Ishikawa (cell line): Measurements from ENCODE around the gene PDE2A.

ENCODE experiments used
- CEBPB ChIP-seq: IDR thresholded peaks from 2 replicates; pipeline ENCODE4 v1.6.1; 2012
- CREB1 ChIP-seq: IDR thresholded peaks from 2 replicates; pipeline ENCODE4 v1.6.1; 2012; ENCODE audit warnings: low read depth
- EGR1 ChIP-seq: IDR thresholded peaks from 2 replicates; pipeline ENCODE4 v1.6.1; 2012
- EP300 ChIP-seq: IDR thresholded peaks from 2 replicates; pipeline ENCODE4 v1.6.1; 2012; ENCODE audit warnings: borderline replicate concordance
- FOXM1 ChIP-seq: IDR thresholded peaks from 2 replicates; pipeline ENCODE4 v1.6.1; 2012; ENCODE audit warnings: low read depth, borderline replicate concordance
- NFIC ChIP-seq: IDR thresholded peaks from 2 replicates; pipeline ENCODE4 v1.6.1; 2012
- RAD21 ChIP-seq: IDR thresholded peaks from 2 replicates; pipeline ENCODE4 v1.6.1; 2012; ENCODE audit warnings: low read depth
- REST ChIP-seq: IDR thresholded peaks from 2 replicates; pipeline ENCODE4 v1.6.1; 2012; ENCODE audit warnings: low read depth, mild to moderate bottlenecking
- TAF1 ChIP-seq: IDR thresholded peaks from 2 replicates; pipeline ENCODE4 v1.6.1; 2012; ENCODE audit warnings: low read depth, mild to moderate bottlenecking
- TCF12 ChIP-seq: IDR thresholded peaks from 2 replicates; pipeline ENCODE4 v1.6.1; 2012; ENCODE audit warnings: low read depth
- TEAD4 ChIP-seq: IDR thresholded peaks from 2 replicates; pipeline ENCODE4 v1.6.1; 2012
- ZBTB7A ChIP-seq: IDR thresholded peaks from 2 replicates; pipeline ENCODE4 v1.6.1; 2012; ENCODE audit warnings: low read depth
- TF ChIP-seq, protein P1 (sequence below): IDR thresholded peaks from 2 replicates; pipeline ENCODE4 v1.6.1; 2012
- TF ChIP-seq, protein P2 (sequence below): IDR thresholded peaks from 2 replicates; pipeline ENCODE4 v1.6.1; 2012

PDE2A gene

DNA sequence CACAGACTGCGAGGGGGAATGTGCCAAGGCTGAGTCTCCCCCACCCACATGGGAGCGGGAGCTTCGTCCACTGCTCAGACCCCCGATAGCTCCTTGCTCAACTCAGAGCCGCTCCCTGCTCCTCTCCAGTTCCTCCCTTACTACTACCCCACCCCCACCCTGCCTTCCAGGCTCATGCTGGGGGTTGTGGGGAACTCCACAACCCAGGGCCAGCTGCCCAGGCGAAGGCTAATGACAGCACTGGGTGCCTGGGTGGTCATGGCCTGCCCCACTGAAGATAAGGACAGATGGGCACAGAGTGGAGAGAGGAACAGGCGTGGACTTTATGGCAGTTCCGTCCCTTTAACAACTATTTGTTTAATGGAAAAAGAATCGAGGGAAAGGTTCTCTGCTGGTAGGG lies 73.7 kb downstream of the PDE2A start:
- TF ChIP-seq EGR1 (no peak), FOXM1 (no peak), CEBPB (no peak), RAD21 (no peak)
- TF ChIP-seq, protein P1, sequence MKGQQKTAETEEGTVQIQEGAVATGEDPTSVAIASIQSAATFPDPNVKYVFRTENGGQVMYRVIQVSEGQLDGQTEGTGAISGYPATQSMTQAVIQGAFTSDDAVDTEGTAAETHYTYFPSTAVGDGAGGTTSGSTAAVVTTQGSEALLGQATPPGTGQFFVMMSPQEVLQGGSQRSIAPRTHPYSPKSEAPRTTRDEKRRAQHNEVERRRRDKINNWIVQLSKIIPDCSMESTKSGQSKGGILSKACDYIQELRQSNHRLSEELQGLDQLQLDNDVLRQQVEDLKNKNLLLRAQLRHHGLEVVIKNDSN = no peak

DNA sequence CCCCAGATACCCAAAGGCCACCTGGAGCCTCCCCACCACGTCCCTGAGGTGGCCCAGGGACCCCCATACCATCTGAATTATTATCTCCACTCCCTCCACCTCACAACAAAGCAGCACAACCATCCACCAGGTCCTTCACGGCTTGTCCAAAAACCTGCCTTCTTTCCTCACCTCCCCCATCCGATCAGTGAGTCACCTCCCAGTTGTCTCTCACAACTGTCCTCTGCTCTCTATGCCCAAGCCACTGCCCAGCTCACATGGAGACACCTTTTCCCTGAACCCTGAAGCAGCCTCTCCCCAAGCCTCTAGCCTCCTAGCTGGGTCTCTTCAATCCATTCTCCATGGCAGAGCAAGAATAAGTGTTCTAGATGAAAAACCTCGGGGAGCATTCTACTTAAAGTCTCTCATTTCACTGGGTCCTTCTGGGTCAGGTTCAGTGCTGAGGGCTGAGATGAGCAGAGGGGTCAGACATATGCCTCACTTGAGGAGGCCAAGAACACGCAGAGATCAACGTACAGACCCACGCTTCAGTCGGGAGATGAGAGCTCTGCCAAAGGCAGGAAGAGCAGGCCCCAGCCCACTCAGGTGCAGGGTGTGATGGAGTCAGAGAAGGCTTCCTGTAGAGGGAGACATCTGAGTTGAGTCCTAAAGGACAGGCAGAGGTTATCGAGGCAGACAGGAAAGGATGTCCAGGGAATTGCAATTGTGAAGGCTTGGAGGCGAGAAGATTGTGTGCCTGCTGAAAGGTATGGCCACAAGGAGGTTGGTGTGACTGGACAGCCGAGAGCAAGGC lies 74.7 kb downstream of the PDE2A start:
- TF ChIP-seq, protein P1 = no peak
- TF ChIP-seq TEAD4 (no peak), TCF12 (no peak), ZBTB7A (no peak), EP300 (no peak), CREB1 (no peak), EGR1 (no peak), FOXM1 (no peak), TAF1 (no peak), REST (no peak), RAD21 (no peak), CEBPB (no peak)
- TF ChIP-seq, protein P2, sequence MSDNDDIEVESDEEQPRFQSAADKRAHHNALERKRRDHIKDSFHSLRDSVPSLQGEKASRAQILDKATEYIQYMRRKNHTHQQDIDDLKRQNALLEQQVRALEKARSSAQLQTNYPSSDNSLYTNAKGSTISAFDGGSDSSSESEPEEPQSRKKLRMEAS = no peak

DNA sequence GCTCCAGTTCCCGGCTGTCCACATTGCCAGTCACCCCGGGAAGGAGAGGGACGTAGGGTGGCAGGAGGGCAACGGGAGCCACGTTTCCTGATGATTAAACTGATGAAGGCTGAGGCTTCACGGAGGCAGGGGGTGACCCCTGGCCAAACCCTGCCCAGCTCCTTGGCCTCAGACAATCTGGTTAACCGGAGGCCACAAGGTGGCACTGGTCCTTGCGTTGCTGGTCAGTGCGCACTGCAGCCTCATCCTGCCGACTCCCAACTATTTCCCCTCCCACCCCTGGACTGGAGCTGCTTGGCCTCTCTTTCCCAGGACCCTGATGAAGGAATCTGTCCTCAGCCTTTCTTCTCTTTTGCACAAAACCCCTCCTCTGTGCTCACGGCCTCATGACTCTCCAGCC lies 75.3 kb downstream of the PDE2A start:
- TF ChIP-seq RAD21 = peak; percentile 51
- no peak for TF ChIP-seq FOXM1

- TF ChIP-seq ZBTB7A (no peak), NFIC (no peak), CREB1 (no peak), REST (no peak)
- TF ChIP-seq, protein P1 = no peak
- TF ChIP-seq, protein P2 = no peak
Measured at GRCh38 chr11:72598466-72598865, 75.8 kb downstream of the PDE2A start.

DNA sequence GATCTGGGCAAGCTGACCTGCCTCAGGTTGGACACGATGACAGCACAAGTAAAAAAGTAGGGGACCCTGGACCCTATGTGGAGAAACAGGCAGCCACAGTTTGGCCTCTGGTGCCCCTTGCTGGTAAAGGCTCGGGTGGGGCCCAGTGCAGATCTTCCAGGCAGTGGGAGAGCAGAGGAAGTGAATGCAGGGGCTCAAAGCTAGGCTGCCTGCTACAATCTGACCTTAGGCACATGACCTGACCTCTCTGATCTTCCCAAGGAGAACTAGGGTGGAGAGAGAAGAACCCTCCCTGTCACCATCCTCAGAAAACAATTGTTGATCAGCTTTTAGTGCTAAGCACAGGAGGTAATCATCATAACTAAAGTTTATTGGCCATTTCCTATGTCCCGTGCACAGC lies 76.5 kb downstream of the PDE2A start:
- TF ChIP-seq CEBPB = no peak
- no peak for TF ChIP-seq FOXM1
- no peak for TF ChIP-seq EP300
- no peak for TF ChIP-seq EGR1

GRCh38 chr11:72595292-72595684 lies 78.9 kb downstream of the PDE2A start:
- TF ChIP-seq, protein P2 = no peak
- TF ChIP-seq EGR1 (no peak), TEAD4 (no peak)
